GM19463 (cell line): ENCODE results near the gene LTO1.
"Not testable (repeated sequence)": the region's sequence is repeated elsewhere in the genome, so short reads cannot be mapped to it uniquely, and the experiment has no call there.

ENCODE experiments used
- ATAC-seq: cut with Tn5 transposase; IDR thresholded peaks from one replicate; pipeline ENCODE4 v1.9.1; 2021; ENCODE audit warnings: mild to moderate bottlenecking, moderate library complexity; ENCODE audit not compliant: unreplicated experiment

Gene LTO1

DNA sequence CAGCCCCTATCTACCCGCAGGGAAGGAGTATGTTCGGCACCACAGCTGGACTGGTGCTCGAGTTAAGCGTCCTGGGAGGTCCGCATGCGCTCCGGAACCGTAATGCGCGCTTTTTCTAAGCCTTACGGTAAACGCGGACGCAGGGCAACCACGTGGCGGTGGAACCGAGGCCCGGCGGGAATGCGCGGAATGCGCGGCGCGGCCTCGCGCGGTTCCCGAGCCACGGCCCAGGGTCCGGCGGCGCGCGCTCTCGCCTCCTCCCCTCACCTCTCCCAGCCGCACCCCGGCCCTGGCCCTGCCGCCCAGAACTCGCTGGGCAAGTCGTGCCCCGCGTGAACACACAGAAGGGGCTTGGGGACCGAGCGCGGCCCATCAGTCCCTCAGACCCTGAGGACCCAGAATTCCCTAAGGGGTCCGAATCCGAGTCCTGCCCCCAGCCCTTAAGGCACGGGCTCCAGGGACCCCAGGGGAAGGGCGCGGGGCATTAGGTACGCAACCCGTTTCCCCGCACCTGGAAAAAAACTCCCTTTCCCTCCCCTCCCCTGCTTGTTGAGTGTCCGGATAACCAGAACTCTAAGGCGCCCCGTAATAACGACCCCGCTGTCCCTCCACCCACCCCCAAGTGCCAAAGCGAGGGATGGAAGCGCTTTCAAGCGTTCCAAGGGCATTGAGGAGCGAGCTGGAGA lies 38.5 kb downstream of the LTO1 start:
- no peak for ATAC-seq

DNA sequence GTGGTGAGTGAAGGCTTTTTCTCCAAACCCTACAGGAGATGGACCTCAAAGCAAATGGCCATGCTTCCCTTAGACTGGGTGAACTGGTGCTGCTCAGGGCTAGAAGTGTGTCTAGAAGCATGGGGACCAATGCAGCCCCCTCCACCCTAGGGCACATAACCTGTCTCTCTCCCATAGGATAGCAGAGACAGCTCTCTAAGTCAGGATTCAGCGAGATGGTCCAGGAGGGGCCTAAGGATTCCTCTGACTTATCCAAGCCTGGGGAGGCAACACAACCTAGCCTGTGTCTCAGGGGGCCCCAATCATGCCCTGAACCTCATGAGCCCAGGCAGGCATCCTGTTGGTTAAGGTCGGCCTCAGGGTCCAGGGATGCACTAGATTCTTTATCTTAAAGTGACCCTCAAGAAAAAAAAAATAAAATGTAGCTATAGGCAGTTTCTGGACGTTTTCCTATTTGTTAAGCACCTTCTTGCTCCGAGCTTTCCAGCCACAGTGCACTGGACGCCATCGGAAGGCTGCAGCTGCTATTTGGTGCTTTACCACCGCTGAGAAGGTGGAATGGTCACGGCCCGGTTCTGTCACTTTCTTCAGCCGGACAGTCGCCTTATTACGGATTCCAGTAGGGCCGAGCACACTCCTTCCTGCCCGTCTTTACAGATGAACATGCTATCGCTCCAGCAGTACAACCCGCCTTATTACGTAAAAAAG lies 39.2 kb downstream of the LTO1 start:
- no peak for ATAC-seq

DNA sequence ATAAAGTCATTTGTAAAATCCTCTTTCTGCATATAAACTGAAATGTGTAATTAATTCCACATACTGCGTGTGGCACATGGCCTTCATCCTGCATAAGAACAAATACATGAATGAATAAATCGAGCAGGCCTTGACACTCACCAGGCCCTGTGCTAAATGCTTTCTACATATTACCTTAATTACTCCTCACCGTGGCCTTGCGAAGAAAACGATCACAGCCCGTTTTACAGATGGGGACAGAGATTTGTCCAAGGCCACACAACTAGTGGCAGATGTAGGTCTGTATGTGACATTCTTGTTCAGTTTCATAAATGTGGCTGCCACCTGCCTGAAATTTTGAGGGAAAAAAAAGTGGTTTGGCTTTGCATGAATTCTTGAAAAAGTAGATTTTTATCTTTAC lies 40.0 kb downstream of the LTO1 start:
- ATAC-seq: no peak

GRCh38 chr11:69634590-69634989 lies 40.6 kb downstream of the LTO1 start:
- ATAC-seq: no peak

DNA sequence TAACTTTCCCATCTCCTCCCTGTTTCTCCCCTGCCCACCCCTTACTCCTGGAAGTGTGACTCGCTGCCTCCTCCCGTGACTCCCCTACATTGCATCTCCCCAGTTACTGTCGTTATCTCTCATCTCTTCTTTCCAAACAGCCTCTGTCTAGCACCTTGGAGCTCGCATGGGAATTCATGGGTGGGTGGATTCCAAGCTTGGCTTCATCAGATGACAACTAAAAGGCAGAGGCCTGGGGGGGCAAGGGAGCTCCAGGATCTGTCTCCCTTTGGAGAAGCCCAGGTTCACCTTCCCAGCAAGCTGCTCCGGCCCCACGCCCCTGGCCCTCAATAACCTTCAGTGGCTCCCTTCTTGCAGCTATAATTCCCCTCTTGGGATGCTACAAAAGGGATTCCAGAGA lies 41.1 kb downstream of the LTO1 start:
- ATAC-seq: no peak

DNA sequence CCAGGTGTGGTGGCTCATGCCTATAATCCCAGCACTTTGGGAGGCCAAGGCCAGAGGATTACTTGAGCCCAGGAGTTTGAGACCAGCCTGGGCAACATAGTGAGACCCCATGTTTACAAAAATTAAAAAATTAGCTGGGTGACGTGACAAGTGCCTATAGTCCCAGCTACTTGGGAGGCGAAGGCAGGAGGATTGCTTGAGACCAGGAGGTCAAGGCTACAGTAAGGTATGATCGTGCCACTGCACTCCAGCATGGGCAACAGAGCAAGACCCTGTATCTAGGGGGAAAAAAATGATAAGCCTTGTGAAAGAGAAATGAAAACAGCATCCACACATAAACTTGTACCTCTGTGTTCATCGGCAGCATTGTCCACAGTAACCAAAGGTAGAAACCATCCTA lies 42.3 kb downstream of the LTO1 start:
- ATAC-seq: no peak

DNA sequence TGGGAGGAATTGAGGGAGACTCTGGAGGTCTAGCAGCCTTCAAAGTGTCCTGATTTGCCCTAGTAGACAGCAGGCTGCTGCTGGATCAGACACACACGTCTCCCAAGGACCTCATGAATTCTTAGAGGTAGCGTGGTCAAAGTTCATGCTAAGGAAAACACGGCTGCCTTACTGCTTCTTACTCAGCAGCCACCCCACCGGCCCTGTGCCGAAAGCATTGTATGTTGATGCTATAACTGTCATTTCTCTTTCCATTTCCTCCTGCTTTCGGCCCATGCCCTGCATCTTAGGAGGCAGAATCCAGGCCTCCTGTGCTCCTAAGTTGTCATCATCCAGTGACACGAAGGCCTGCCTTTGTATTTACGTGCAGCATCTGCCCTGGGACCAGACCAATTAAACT lies 44.7 kb downstream of the LTO1 start:
- no peak for ATAC-seq

GRCh38 chr11:69630017-69630416 lies 45.1 kb downstream of the LTO1 start:
- no peak for ATAC-seq

DNA sequence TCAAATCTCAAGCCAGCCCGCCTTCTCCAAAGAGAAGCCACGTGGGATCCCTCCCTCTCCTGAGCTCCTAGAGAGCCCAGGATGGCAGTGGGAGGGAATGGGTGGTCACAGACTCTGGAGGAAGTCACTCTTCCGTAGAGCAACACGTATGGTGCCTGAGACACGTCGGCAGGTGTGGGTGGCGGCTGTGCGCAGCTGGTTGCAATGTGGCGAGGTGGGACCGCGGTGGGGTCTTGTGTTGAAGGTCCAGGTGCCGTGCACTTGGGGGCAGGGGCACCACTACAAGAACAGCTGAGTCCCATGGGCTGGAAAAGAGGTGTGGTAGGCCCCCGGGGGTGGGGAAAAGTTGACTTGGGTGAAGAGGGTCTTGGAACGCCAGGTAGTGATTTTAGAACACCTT lies 47.6 kb downstream of the LTO1 start:
- ATAC-seq: no peak

- ATAC-seq: no peak
Observed at GRCh38 chr11:69625476-69625875, 49.7 kb downstream of the LTO1 start.

DNA sequence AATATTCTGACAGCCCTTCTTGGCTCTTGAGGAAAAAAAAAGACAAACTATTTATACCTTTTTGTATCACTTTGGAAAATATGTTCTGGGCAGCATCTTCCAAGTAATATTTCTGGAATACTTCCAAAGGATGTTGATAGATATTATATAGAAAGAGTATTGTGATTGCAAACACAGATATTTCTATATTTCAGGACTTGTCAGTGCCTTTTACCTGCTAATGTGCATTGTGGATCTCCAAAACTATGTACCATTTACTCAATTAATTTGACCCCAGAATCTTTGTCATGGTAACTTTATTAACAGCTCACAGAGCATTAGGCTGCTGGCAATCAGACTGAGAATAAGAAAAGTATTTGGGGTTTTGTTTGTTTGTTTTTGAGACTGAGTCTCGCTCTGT lies 50.9 kb downstream of the LTO1 start:
- ATAC-seq: no peak

DNA sequence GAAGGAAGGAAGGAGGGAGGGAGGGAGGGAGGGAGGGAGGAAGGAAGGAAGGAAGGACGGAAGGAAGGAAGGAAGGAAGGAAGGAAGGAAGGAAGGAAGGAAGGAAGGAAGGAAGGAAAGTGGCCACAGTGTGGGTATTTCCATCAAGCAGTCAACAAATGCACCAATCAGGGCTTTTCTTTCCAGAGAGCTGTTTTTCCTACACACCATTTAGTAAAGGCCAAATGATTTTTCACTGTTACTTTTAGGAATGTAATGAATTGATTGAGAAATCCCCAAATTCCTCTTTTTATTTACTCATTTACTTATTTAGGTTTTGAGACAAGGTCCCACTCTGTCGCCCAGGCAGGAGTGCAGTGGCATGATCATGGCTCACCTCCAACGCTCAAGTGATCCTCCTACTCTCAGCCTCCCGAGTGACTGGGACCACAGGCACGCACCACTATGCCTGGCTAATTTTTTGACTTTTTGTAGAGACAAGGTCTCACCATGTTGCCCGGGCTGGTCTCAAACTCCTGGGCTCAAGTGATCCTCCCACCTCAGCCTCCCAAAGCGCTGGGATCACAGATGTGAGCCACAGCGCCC lies 53.0 kb downstream of the LTO1 start:
- not testable (repeated sequence) for ATAC-seq

GRCh38 chr11:69620683-69621290 lies 54.4 kb downstream of the LTO1 start:
- no peak for ATAC-seq

DNA sequence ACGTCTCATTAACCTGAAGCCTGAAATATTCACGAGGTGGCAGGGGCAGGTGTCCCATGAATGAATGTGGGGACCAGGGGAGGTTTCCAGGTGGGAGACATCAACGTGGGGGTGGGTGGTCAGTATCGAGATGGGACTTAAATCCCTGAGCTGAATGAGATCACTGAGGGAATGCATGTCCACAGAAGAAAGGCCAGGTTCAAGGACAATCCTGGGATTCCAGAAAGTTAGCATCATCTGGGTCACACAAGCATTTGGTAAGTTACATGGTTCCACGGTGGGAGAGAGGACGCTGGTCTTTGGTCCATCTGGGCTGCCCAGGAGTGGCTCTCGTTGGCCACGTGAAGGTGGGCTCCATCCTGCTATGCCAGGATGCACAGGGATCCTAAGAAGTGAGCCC lies 56.9 kb downstream of the LTO1 start:
- ATAC-seq: no peak

DNA sequence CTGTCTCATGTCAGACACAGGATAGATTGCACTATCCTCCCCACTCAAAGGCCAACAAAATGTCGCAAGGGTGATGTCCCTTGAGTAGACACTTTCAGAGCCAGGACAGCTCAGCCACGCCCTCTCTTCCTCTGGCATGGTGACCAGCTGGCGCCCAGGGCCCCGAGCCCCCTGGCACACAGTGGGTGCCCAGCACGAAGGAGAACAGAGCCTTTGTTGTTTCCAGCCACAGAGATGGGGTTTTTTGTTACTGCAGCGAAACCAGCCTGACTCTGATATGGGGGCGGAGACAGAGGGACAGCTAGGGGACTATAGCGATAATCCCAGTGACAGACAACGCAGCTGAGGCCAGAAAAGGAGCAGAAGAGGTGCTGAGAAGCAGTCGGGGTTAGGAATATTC lies 57.5 kb downstream of the LTO1 start:
- ATAC-seq: no peak

DNA sequence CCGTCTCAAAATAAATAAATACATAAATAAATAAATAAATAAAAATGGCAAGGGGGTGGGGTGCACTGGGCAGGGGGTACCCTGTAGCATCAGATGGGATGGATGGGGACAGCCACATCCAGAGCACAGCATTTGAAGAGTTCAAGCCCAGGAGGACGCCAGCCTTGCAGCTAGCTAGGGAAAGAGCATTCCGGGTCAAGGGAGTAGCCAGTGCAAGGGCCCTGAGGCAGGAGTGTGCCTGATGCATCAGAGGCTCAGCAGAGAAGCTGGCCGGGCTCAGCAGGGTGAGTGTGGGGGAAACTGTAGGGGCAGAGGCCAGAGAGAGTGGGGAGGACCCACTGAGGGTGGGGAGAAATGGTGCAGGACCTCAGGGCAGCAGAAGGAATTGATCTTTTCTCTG lies 57.9 kb downstream of the LTO1 start:
- no peak for ATAC-seq
